Measurements from ENCODE around the gene RAP1GAP2. TPM values are rescaled to one million over a fixed set of nuclear protein-coding genes. Genes with fewer than 3 reads are reported as not detected.

RAP1GAP2 gene
- total and polyA plus RNA-seq, 2 of the 8 experiments (the other 6 are each of a cell fraction or from before 2014, with no cell fraction given), result 24.0 to 63.8 TPM

GRCh38 chr17:2909175-2909845 lies 113.1 kb downstream of the RAP1GAP2 start:
- Histone ChIP-seq H2BK15ac (ENCODE audit: low read length) (no peak overlapping the region), H3K23me2 (ENCODE audit: low read depth, low read length) (no peaks in the 10 kb centered on the region; the same call in 1 of the 2 replicates), H3K36me3 (ENCODE audit: control insufficient read depth in 2 of 4, insufficient read depth in 4 of 4, low read length in 3 of 4) (peaks cover 0 to 12% (median 4%) of the 10 kb centered on the region in 4 experiments; a peak in 6 of 8 replicates), H3K79me1 (ENCODE audit: low read depth, low read length) (peaks cover 2% of the 10 kb centered on the region; the same call in 1 of the 2 replicates), H3K4me2 (ENCODE audit: insufficient read depth in 1 of 2, low read depth in 2 of 2, low read length in 2 of 2) (no peak overlapping the region), H3K4me1 (replicated peaks in 1 of 4; ENCODE audit: control insufficient read depth in 3 of 4, insufficient read depth in 4 of 4, low read length in 3 of 4) (peaks cover 0 to 6% (median under 1%) of the 10 kb centered on the region in 4 experiments; a peak in 3 of 7 replicates), H4K5ac (ENCODE audit: insufficient read length, low read depth, low read length) (no peak overlapping the region), H3K23ac (ENCODE audit: insufficient read length) (no peak overlapping the region), H3K4me3 (ENCODE audit: extremely low read depth in 1 of 4, insufficient read depth in 2 of 4, low read depth in 3 of 4, low read length in 4 of 4) (no peak overlapping the region), H3K9me3 (ENCODE audit: insufficient read depth in 2 of 2, low read depth in 1 of 2, low read length in 1 of 2) (peaks cover 0 to 3% of the 10 kb centered on the region in 2 experiments; a peak in 1 of 4 replicates), H2AFZ (ENCODE audit: low read length) (no peak overlapping the region), H2BK12ac (ENCODE audit: low read depth, low read length) (no peak overlapping the region), H3K18ac (ENCODE audit: extremely low read depth, low read length) (no peak overlapping the region), H3K4ac (replicated peaks; ENCODE audit: insufficient read length, low read depth, low read length) (no peak overlapping the region), H3K27me3 (replicated peaks in 1 of 4; ENCODE audit: control insufficient read depth in 3 of 4, extremely low read depth in 1 of 4, insufficient read depth in 3 of 4, low read length in 3 of 4) (no peaks in the 10 kb centered on the region), H2BK120ac (replicated peaks; ENCODE audit: low read depth, low read length) (no peak overlapping the region), H4K91ac (replicated peaks; ENCODE audit: insufficient read length, low read length) (no peak overlapping the region), H2BK20ac (ENCODE audit: low read length) (no peak overlapping the region), H2BK5ac (ENCODE audit: low read depth, low read length) (no peak overlapping the region), H3K56ac (replicated peaks; ENCODE audit: insufficient read length, low read depth, low read length) (no peak overlapping the region), H3K79me2 (ENCODE audit: control insufficient read depth in 1 of 2, insufficient read depth in 2 of 2, low read length in 2 of 2) (peaks cover 0 to 10% of the 10 kb centered on the region in 2 experiments; a peak in 1 of 4 replicates), H4K20me1 (replicated peaks in 1 of 2; ENCODE audit: control insufficient read depth in 1 of 2, insufficient read depth in 2 of 2, low read length in 2 of 2) (peaks cover 2 to 18% of the 10 kb centered on the region in 2 experiments), H4K8ac (ENCODE audit: extremely low read depth, insufficient read depth, low read length) (no peak overlapping the region), H3K27ac (ENCODE audit: low read depth, low read length) (no peak overlapping the region), H3K9ac (replicated peaks in 1 of 4; ENCODE audit: extremely low read depth in 1 of 4, low read depth in 3 of 4, low read length in 3 of 4) (no peak overlapping the region), H3K14ac (ENCODE audit: insufficient read length) (no peak overlapping the region), H2AK5ac (ENCODE audit: low read depth, low read length) (no peak overlapping the region)
- no peak for FAIRE-seq
- WGBS, 2 experiments (ENCODE audit: extremely low coverage in 1 of 2, insufficient coverage in 1 of 2, insufficient read length in 1 of 2, insufficient replicate concordance in 2 of 2, low coverage in 1 of 2, low lambda C conversion rate in 2 of 2, missing lambda C conversion rate in 1 of 2), result 90% methylated on average over 13 of the region's 13 CpGs; no CpG with 5 or more reads in 1 of the 2 experiments
- DNase-seq (ENCODE audit: low read depth in 1 of 2, low spot score in 2 of 2), result no peak
- no peak for TF ChIP-seq JUND (IDR thresholded peaks at IDR 0.05; ENCODE audit: low read length)
- TF ChIP-seq CEBPB (IDR thresholded peaks at IDR 0.05; ENCODE audit: low read depth, low read length), result no peak
- TF ChIP-seq CHD2 (IDR thresholded peaks at IDR 0.05; ENCODE audit: low read length), result no peak
- no peak for TF ChIP-seq SP2 (IDR thresholded peaks at IDR 0.05; ENCODE audit: low read length)
- TF ChIP-seq EP300 (IDR thresholded peaks at IDR 0.05; ENCODE audit: borderline replicate concordance in 1 of 2, low read depth in 2 of 2, low read length in 2 of 2), result no peak
- no peak for TF ChIP-seq KDM5A (IDR thresholded peaks at IDR 0.05; ENCODE audit: low read length)
- no peak for TF ChIP-seq ATF3 (IDR thresholded peaks at IDR 0.05; ENCODE audit: insufficient read depth, low read depth, low read length)
- ChIA-PET CTCF (ENCODE audit: partially characterized antibody) (interaction anchor here (0.6 to 1.9 kb wide), 10 partner anchors 9 to 83 kb away, joined by 3 to 13 read pairs (median 4); no protein-coding TSS in a partner anchor), POLR2A (ENCODE audit: partially characterized antibody) (interaction anchor here (0.5 kb wide), 1 partner anchor 14 kb away, joined by 5 read pairs; no protein-coding TSS in a partner anchor)
